Keratinocyte (primary cell): Measurements from ENCODE around the gene KLC3.

Source experiments
- EZH2 ChIP-seq: IDR thresholded peaks from one replicate; pipeline ENCODE4 v1.6.1; 2012; ENCODE audit warnings: inconsistent platforms, mild to moderate bottlenecking, low read length, moderate library complexity
- TF ChIP-seq, protein P1 (sequence below), 3 experiments: IDR thresholded peaks in 1 of 3; conservative IDR thresholded peaks in 1 of 3; optimal IDR thresholded peaks in 1 of 3; 2 replicates in 2 of 3; 3 replicates in 1 of 3; pipeline versions ENCODE3 to v1.5.1; 2011; ENCODE audit warnings: low read length in 3 of 3, mild to moderate bottlenecking in 3 of 3, moderate library complexity in 2 of 3, control low read depth in 1 of 3, inconsistent platforms in 1 of 3; ENCODE audit not compliant: insufficient read depth in 2 of 3; ENCODE audit errors: extremely low read depth in 1 of 3

- TF ChIP-seq, protein P1, sequence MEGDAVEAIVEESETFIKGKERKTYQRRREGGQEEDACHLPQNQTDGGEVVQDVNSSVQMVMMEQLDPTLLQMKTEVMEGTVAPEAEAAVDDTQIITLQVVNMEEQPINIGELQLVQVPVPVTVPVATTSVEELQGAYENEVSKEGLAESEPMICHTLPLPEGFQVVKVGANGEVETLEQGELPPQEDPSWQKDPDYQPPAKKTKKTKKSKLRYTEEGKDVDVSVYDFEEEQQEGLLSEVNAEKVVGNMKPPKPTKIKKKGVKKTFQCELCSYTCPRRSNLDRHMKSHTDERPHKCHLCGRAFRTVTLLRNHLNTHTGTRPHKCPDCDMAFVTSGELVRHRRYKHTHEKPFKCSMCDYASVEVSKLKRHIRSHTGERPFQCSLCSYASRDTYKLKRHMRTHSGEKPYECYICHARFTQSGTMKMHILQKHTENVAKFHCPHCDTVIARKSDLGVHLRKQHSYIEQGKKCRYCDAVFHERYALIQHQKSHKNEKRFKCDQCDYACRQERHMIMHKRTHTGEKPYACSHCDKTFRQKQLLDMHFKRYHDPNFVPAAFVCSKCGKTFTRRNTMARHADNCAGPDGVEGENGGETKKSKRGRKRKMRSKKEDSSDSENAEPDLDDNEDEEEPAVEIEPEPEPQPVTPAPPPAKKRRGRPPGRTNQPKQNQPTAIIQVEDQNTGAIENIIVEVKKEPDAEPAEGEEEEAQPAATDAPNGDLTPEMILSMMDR (optimal IDR thresholded peaks at IDR 0.05 in 1 of 3, IDR thresholded peaks at IDR 0.05 in 1 of 3, conservative IDR thresholded peaks at IDR 0.05 in 1 of 3; ENCODE audit: extremely low read depth in 1 of 3, insufficient read depth in 2 of 3, low read length in 3 of 3): no peak
- TF ChIP-seq EZH2: no peak
Measured at GRCh38 chr19:45368737-45369340, 28.3 kb downstream of the KLC3 start.
